Inflammatory macrophage treated with lipopolysaccharide for 1 hour (primary cell): ENCODE results near the gene KLHL40.
"Not testable (repeated sequence)": the region's sequence is repeated elsewhere in the genome, so short reads cannot be mapped to it uniquely, and the experiment has no call there.

Experiments
- DNase-seq, 2 donors: peaks; one replicate each; pipeline ENCODE4 v3.0.0-alpha.2; 2020 to 2022

The KLHL40 gene

DNA sequence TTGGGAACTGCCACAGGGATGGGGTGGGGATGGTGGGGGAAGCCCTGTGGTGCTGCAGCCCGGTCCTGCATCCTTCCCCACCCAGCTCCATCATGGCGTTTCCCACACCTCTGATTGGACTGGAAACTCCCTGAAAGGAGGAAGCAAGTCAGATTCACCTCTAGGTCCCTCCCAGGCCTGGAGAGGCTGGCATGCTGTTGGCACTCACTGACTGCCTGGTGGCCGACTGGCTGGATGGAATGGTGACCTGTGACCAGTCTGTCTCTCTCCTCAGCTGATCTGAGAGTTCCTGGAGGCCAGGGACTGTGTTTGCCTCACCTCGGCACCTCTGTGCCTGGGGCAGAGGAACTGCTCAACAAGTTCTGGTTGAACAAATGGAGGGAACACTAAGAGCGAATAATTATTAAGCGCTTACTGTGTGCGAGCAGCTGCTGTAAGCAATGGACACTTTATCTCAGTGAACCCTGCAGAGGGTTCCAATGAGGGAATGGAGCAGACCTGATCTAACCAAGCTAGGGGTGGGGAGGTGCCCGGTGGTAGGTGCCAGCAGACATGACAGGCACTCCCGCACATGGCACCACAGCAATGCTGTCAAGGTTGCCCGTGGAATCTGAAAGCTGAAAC is 20.7 kb downstream of the KLHL40 start:
- no peak for DNase-seq

DNA sequence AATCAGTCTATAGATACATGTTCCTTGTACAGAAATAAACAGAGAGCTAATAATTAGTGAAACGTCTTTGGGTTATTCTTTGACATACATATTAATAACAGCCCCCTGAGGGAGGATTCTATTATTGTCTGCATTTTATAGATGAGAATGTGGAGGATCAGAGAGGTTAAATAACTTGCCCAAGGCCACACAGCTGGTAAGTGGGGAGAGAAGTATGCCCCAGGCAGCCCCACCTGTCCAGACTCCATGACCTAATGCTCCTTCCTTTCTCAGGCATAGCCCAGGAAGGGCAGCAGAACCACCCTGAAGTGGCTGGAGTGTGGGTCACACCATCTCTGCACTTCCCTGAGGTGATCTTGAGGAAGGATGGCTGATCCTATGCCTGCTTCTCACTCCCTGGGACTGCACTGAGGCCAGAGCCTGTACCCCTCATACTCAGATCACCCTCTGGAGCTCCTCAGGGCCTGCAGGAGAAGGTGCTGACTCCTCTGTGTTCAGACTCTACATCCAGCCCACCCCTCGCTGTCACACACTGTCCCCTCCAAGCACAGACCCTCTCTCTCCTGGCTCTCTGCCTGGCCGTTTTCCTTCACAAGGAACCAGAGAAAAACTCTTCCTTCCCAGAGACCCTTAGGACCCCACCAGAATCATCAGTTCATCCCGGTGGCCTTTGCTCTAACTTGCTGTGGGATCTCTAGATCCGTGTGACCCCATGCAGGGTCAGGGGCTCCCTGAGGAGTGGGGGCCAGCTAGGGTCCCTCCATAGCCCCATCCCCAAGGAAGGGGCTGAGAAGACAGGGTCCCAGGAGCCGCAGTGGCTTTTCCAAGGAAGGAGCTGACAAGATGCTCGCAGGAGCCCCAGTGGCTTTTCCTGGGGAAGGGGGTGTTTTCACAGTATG is 21.6 kb downstream of the KLHL40 start:
- DNase-seq, result no peak

DNA sequence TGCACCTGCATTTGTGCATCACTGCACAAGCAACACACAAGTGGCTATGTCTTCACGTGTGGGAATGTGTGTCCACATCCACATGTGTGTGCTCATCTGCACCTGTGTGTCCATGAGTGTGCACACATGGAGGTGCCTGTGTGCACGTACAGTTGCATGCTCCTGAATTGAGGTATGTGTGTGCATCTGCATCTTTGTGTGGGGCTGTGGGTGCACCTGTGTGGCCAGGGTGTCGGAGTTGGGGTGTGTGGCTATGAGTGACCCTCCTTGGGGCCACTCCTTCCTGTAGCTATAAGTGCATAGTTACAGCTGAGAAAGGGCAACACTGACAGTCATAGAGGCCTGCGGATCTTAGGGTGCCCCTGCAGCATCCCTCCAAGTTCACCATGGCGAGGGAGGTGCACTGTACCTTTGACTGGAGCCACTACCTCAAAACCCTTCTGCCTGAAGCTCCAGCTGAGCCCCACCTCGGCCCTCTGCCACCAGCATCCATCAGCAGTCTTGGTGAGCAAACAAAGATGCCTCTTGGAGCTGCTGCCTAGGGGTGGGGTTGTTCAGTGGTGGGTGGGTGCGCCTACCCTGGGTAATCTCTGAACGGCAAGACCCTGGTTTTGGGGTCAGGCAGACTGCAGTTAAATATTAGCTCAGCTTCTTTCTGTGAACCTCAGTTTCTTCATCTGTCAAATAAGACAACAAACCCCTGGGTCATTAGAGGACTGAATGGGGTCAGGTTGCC is 22.5 kb downstream of the KLHL40 start:
- no peak for DNase-seq

DNA sequence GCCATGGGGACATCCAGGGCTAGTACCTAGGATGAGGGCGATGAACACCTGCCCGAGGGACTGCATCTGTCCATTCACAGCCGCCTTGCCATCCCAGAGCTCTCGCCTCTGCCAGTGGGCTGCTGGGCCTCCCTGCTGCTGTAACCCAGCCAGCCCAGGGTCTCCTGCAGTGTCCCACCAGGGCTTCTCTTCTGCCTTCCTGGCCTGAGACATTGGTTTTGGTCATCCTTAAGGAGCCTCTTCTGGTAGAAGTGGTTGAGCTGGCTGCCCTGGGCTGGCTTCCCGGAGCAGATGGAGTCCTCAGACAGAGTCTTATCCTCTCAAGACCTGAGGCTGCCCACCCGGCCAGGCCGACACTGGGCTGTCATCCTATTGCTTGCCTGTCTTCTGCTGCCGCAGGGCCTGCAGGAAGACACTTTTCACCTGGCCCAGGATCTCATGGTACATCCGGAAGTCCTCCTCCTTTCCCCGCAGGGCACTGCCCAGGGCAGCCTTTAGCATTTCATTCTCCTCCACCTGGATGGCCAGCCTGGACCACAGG is 23.3 kb downstream of the KLHL40 start:
- no peak for DNase-seq

DNA sequence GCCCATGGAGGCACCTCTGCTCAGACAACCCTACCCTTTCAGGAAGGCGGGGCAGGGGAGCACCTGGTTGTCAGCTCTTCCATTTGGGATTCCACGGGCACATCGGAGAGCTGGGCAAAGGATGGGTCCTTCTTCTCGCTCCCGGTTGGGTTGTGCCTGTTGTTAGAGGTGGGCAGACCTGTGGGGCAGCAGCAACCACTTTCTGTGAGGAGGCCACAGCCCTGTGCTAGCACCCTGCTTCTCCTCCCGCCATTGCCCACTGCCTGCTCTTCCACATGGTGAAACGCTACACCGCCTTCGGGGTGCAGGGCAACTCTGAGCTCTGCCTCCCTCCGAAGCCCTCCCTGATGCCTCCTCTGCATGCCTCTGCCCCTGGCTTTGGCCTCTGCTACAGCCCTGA is 24.3 kb downstream of the KLHL40 start:
- DNase-seq, result no peak

DNA sequence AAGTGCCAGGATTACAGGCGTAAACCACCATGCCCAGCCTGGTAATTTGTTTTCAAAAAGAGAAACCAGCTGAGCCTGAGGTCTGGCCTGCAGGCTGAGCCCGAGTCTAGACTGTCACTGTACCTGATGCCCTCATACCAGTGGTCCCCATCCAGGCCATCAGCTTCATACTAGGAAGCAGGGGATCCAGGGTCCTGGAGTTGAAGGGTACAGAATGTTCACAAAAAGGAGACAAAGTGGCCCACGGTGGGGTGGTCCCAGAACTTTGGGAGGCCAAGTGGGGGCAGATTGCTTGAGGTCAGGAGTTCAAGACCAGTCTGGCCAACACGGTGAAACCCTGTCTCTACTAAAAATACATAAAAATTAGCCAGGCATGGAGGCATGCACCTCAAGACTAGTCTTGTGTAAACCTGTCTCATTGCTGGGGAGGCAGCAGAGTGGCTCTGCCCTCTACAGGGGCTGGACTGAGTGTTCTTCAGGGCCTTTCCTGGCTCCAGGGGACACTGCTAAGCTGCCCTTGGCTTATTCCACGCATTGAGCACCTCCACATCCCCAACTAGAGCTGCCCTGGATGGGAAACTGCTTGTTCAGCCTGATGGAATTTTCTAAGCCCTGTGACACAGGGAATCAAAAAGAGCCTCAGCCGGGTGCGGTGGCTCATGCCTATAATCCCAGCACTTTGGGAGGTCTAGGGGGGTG is 25.1 kb downstream of the KLHL40 start:
- DNase-seq, result no peak

DNA sequence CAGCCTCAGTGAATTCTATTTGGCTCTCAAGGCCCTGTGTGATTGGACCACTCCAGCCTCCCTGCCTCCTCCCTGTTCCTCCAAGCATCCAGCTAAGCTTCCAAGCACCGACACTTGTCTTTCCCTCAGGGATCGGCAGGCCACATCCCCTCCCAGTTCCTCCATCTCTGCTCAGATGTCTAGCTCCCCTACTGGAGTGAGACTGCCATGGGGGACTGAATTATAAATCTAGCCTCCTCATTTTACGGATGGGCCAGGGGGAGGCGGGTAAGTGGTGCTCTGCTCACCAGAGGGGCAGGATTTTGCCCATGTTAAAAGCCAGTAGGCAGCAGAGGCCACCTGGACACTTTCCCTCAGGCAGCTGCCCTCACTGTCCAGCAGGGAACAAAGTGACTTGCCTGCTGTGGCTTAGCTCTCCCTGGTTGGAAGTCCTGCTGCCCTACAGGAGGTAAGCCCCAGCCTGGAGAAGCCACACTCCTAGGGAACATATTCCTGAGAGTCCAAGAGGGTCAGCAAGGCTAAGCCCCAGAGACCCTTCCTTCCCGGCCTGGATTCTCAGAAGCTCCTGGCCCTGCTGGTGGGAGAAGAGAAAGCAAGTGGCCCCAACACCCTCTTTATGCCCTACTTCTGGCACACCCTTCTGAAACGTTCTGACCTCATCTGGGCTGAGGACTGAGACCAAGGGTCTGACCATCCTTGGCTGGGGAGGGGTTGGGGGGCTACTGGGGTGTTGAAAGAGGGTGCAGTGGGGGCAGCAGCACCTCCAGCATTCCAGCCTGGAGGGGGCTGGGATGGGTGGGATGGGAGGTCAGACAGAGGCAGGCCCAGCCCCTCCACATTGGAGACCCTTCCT is 26.4 kb downstream of the KLHL40 start:
- DNase-seq, result no peak

DNA sequence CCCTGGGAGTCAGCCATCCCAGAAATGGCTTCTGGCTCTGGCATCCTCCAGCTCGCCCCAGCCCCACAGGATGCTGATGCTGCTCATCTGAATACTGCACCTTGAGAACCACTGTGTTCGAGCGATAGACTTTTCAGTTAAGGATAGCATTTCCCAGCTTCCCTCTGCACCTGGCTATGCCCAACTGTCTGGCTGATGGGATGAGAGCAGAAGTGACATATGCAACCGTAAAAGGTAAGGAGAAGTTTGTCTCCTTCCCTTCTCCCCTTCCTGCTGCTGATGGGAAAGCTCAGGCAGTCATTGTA is 27.0 kb downstream of the KLHL40 start:
- no peak for DNase-seq

DNA sequence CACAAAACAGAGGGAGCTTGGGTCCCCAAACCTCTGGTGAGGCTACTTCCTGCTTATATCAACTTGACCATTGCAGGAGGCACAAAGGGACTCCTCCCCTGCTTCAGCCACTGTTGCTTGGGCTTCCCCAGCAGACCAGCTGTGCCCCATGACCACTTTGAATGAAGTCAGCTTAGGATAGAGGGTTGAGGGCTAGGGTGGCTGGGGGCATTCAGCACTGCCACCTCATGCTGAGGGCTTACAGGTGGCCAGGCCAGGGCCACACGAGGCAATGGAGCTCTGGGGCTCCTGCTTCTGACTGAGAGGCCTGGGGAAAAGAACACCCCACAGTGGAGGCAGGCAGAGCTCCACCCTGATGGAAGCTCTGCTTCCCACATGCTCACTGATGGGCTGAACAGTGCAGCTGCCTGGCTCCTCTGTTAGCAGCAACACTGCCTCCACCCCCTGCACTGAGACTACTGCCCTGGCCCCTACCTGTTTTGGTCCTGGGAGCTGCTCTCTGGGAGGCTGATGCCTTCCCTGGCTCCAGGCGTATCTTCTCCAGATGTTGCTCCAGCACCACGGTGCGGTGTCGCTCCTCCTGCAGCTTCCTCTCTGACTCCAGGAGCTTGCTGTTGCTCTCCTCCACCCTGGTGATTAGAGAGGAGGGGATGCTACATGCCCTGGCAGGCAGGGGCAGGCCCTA is 27.5 kb downstream of the KLHL40 start:
- DNase-seq, result no peak

DNA sequence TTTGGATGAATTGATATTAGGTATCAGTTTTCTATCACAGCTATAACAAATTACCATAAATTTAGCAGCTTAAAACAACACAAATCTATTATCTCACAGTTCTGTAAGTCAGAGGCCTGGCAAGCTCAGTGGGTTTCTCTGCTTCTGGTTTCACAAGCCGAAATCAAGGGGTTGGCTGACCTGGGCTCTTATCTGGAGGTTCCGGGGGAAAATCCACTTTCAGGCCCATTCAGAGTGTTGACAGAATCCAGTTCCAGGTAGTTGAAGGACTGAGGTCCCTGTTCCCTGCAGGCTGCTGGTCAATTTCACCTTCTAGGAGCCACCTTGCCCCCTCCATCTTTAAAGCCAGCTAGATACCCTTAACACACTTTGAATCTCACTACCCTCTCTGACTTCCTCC is 28.4 kb downstream of the KLHL40 start:
- no peak for DNase-seq

DNA sequence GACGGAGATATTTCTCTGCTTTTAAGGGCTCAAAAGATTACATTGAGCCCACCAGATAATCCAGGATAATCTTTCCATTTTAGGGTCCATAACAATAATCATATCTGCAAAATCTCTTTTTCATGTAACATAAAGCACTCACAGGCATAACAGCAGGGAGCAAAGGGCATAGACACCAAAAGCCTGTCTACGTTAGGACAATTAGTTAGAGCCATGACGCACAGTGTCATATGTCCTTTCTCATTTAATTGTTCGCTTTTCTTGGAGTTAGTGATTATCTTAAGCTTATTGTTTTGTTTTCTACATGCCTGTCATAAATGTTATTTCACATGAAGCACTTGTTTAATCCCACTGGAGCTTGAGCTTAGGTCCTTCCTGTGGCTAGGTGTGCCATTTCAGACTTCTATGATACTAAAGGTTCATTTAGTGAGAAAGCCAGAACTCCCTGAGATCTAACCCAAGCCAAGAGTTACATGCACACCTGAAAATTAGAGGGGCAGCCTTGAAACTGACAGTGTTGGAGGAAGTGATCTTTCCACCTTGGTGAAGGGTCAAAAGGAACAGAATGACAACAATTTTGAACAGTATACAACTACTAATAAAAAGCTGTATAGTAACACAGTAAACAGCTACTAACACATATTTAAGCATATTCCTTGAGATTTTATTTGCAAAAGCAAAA is 29.0 kb downstream of the KLHL40 start:
- no peak for DNase-seq

DNA sequence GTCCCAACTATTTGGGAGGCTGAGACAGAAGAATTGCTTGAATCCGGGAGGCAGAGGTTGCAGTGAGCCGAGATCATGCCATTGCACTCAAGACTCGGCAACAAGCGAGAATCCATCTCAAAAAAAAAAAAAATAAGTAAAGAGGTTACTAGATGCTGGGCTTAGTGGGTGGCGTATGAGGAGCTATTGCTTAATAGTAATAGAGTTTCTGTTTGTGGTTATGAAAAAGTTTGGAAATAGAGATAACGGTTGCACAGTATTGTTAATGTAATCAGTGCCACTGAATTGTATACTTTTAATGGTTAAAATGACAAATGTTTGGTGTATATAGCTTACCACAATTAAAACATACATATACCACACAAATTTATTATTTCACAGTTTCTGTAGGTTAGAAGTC is 32.0 kb downstream of the KLHL40 start:
- DNase-seq, result peak; percentile 44 to 58

DNA sequence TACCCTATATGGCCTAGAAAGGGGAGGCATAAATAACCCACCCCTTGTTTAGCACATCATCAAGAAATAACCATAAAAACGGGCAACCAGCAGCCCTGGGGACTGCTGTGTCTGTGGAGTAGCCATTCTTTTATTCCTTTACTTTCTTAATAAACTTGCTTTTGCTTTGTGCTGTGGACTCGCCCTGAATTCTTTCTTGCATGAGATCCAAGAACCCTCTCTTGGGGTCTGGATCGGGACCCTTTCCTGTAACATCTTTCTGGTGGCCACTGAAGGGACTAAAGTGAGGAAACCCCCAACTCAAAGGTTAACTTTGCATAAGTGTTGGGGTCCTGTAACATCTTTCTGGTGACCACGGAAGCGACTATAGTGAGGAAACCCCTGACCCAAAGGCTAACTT is 33.0 kb downstream of the KLHL40 start:
- no peak for DNase-seq

DNA sequence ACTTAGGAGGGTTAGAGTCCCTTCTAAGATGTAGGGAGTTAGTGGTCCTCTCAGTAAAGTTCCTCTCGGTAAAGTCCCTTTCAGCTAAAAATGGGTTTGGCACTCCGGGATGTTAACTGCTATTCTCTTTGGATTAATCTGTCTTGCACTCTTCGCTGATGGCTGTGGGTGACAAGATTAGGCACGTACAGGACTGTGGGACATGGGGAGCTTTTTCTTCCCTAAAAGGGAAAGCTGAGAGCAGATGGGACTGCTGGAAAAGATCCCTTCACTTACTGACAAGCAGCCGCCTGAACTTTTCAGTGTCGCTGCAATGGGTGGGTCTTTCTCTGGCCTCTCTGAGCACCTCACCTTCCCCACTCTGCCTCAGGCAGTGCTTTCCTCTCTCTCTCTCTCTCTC is 33.7 kb downstream of the KLHL40 start:
- no peak for DNase-seq

DNA sequence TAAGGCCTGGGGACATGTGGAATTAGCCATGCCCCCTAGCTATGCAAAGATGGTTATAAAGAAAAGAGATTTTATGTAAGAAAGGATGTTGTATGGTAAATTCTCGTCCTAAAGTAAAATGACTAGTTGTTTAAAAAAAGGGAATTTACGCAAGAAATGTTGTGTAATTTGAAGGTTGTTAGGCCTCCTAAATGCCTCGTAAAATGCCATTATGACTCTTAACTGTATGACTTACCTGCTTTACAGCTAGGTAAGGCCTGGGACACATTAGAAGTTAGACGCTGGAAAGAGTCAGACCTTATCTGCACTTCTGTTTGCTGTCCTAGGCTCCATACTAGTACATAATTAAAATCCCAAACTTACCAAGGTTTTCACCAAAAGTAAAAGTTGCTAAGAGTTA is 34.8 kb downstream of the KLHL40 start:
- peak; percentile 62 to 80 for DNase-seq

DNA sequence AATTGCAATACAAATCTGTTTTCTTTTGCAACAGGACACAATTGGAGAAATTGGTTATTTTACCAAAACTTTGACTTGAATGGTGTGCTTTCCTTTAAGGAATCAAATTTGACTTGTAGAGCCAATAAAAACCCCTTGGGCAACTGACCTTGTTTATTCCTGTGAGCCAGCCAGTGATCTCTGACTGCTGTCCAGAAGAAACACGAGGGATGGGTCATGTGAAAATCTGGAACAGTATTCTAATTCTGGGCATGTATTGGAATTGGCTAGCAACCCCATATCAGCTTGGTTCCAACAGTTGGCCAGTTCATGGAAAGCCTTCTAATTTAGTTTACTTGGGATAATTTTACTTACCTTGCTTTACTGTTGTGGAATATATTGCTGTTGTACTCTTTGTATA is 36.4 kb downstream of the KLHL40 start:
- DNase-seq, result peak in 1 of 2 donors; percentile 35

DNA sequence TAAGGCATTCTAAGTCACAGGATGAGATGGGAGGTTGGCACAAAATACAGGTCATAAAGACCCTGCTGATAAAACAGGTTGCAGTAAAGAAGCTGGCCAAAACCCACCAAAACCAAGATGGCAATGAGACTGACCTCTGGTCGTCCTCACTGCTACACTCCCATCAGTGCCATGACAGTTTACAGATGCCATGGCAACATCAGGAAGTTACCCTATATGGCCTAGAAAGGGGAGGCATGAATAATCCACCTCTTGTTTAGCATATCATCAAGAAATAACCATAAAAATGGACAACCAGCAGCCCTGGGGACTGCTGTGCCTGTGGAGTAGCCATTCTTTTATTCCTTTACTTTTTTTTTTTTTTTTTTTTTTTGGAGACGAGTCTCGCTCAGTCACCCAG is 37.1 kb downstream of the KLHL40 start:
- not testable (repeated sequence) for DNase-seq

DNA sequence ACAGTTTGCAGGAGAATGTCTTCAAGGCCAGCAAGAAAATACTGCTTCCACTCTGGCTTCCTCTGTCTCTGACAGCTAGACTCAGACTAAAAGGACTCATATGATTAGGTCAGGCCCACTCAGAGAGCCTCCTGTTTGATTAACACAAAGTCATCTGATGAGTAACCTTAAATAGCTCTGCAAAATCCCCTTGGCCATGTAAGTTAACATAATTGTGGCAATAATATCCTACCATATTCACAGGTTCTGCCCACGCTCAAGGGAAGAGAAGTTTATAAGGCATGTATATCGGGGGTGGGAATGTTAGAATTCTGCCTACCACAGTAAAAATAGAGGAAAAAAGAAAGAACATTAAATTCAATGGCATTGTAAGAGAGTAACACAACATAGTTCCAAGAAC is 37.9 kb downstream of the KLHL40 start:
- DNase-seq, result peak; percentile 19 to 88

DNA sequence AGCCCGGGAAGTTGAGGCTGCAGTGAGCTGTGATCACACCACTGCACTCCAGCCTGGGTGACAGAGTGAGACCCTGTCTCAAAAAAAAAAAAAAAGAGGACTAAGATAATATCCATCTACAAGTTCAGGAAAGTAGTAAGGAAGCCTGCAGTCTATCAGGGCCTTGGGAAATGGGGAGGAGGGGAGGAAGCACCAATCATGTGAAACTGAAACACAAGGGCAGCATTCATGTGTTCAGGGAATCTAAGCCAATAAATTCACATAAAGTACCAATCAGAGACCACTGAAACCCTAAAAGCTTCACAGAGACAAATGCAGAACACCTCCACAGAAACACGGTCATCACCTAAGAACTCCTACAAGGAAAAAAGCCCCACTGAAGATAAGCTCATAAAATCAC is 40.1 kb downstream of the KLHL40 start:
- no peak for DNase-seq

DNA sequence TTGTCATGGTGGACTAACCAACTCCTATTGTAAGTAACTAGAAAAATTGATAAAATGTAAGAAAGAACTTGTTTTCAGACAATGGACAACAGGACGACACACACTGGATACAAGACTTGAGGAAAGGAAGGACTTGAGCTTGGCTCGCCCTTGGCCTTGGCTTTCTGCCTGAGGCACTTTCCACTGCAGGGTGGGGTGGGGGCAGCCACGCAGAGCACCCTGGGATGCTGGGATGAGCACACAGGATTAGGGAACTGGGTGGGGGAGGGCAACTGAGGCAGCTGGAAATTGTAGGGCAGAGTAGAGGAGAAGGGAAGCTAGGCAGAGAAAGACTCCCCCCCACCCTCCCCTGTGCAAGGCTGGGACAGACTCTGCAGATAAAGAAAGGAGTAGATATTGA is 42.7 kb downstream of the KLHL40 start:
- DNase-seq, result no peak
